IMR-90 (cell line): ENCODE measurements around the gene SLC5A1.

Source experiments
- CEBPB ChIP-seq: IDR thresholded peaks from 2 replicates; pipeline ENCODE4 v1.6.1; 2012; ENCODE audit warnings: low read depth, low read length, improper control_type of control experiment
- CTCF ChIP-seq: conservative IDR thresholded peaks from 2 replicates; pipeline ENCODE4 v1.5.1; 2012; ENCODE audit warnings: mild to moderate bottlenecking, low read depth, low read length, improper control_type of control experiment
- ELK1 ChIP-seq: fragments of 150-350 bp; IDR thresholded peaks from 2 replicates; pipeline ENCODE4 v1.6.1; 2016; ENCODE audit warnings: low read depth, mild to moderate bottlenecking, low read length, moderate library complexity, borderline replicate concordance
- MAZ ChIP-seq: IDR thresholded peaks from 2 replicates; pipeline ENCODE4 v1.6.1; 2012; ENCODE audit warnings: low read depth, mild to moderate bottlenecking, low read length, improper control_type of control experiment, moderate library complexity, borderline replicate concordance
- NFE2L2 ChIP-seq: fragments of 150-350 bp; IDR thresholded peaks from 2 replicates; pipeline ENCODE4 v1.6.1; 2016; ENCODE audit warnings: low read depth, mild to moderate bottlenecking, low read length
- POLR2A ChIP-seq: IDR thresholded peaks from 2 replicates; pipeline ENCODE4 v1.6.1; 2012; ENCODE audit warnings: mild to moderate bottlenecking, low read depth, low read length
- RAD21 ChIP-seq: IDR thresholded peaks from 2 replicates; pipeline ENCODE4 v1.6.1; 2012; ENCODE audit warnings: low read length, improper control_type of control experiment
- RCOR1 ChIP-seq: IDR thresholded peaks from 2 replicates; pipeline ENCODE4 v1.6.1; 2012; ENCODE audit warnings: mild to moderate bottlenecking, low read length, improper control_type of control experiment; ENCODE audit not compliant: insufficient replicate concordance
- SMC3 ChIP-seq: fragments of 150-350 bp; IDR thresholded peaks from 2 replicates; pipeline ENCODE4 v1.6.1; 2016; ENCODE audit warnings: low read depth, mild to moderate bottlenecking, antibody characterized with exemption, low read length, moderate library complexity
- TF ChIP-seq, protein P1 (sequence below): fragments of 150-350 bp; IDR thresholded peaks from 2 replicates; pipeline ENCODE4 v1.6.1; 2017; ENCODE audit warnings: mild to moderate bottlenecking, antibody characterized with exemption, low read length, low read depth

- TF ChIP-seq CTCF (no peak), RCOR1 (no peak), POLR2A (no peak), SMC3 (no peak), CEBPB (no peak), NFE2L2 (no peak), RAD21 (no peak), MAZ (no peak), ELK1 (no peak)
- TF ChIP-seq, protein P1, sequence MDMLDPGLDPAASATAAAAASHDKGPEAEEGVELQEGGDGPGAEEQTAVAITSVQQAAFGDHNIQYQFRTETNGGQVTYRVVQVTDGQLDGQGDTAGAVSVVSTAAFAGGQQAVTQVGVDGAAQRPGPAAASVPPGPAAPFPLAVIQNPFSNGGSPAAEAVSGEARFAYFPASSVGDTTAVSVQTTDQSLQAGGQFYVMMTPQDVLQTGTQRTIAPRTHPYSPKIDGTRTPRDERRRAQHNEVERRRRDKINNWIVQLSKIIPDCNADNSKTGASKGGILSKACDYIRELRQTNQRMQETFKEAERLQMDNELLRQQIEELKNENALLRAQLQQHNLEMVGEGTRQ: no peak
These were observed 1.9 kb downstream of the SLC5A1 start for GRCh38 chr22:32044913-32045312.
